HG02571 (cell line): ENCODE data around the gene LOC128125822.
"Not testable (repeated sequence)": the region's sequence is repeated elsewhere in the genome, so short reads cannot be mapped to it uniquely, and the experiment has no call there.

Experiments
- ATAC-seq: cut with Tn5 transposase; IDR thresholded peaks from one replicate; pipeline ENCODE4 v1.9.1; 2021; ENCODE audit warnings: mild to moderate bottlenecking, moderate library complexity; ENCODE audit not compliant: unreplicated experiment

Gene LOC128125822

DNA sequence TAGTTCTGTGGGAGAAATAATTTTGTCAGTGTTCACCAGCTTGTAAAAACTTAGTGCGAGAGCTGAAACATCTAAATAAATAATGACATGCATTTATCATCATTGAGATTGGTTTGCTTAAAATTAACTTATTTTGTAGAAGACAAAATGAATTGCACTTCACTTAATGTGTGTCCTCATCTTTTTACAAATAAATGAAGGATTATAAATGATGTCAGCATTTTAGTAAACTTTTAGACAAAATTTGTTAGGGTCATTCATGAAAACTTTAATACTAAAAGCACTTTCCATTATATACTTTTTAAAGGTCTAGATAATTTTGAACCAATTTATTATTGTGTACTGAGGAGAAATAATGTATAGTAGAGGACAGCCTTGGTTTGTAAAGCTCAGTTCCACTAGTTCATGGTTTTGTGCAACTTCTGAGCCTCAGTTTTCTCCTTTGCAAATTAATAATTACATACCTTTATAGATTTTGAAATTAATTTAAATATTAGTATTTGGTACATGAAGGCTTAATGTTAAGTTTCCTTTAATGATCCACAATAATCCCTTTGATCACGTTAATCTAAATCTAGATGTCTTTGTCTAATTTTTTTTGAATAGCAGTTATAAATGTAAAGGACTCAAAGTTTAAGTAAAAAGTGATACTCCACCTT lies 9.2 kb downstream of the LOC128125822 start:
- no peak for ATAC-seq

DNA sequence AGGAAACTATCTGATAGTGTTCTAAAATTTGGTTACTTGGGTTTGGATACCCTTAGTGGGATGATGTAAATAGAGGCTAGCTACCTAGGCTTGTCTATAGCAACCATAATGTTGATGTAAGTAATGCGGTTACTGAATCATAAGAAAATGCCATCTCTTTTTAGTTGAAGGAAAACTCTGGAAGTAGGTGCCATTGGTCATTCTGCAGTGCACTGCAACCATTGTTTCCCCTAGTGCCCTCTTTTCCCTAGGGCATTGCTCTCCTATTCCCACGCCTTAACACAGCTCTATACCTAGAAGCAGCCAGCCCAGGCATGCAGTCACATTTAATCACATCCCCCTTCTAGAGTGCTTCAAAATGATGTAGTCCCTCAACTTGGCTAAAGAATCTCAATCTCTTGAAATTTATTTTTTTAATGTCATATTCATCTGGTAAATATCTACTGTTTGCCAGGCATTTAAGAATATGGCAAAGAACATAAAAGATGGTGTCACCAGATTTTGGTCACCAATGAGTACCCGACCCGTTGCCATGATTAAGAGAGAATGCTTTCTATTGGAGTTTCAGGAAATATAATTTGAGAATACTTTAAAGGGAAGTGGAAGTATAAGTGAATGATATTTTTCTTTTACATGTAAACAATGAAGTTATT lies 10.4 kb downstream of the LOC128125822 start:
- no peak for ATAC-seq

DNA sequence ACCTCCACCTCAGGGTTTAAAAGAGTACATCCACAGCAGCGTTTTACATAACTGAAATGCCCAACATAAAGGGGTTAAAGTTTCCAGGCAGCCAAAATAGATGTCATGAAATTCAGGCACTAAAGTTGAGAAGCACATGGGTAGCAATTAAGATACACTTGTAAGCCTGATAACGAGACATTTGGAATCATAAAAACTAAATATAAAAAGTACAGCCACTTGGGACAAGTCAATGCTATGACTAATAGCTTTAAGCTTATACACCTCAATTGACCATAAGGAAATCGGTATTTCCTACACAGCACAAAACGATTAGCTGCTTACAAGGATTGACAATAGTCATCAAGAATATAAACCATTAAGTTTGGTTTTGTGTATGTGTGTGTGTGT lies 11.8 kb downstream of the LOC128125822 start:
- ATAC-seq = no peak

DNA sequence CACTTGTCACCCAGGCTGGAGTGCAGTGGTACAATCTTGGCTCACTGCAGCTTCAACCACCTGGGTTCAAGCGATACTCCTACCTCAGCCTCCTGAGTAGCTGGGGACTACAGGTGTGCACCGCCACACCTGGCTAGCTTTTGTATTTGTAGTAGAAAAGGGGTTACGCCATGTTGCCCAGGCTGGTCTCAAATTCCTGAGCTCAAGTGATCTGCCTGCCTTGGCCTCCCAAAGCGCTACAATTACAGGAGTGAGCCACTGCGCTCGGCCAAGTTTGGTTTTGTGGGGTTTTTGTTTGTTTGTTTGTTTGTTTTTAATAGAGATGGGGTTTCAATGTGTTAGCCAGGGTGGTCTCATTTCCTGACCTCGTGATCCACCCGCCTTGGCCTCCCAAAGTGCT lies 12.3 kb downstream of the LOC128125822 start:
- no peak for ATAC-seq

DNA sequence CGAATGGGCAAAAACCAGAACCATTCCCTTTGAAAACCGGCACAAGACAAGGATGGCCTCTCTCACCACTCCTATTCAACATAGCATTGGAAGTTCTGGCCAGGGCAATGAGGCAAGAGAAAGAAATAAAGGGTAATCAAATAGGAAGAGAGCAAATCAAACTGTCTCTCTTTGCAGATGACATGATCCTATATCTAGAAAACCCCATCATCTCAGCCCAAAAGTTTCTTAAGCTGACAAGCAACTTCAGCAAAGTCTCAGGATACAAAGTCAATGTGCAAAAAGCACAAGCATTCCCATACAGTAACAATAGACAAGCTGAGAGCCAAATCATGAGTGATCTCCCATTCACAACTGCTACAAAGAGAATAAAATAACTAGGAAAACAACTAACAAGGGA lies 13.4 kb downstream of the LOC128125822 start:
- ATAC-seq = not testable (repeated sequence)

DNA sequence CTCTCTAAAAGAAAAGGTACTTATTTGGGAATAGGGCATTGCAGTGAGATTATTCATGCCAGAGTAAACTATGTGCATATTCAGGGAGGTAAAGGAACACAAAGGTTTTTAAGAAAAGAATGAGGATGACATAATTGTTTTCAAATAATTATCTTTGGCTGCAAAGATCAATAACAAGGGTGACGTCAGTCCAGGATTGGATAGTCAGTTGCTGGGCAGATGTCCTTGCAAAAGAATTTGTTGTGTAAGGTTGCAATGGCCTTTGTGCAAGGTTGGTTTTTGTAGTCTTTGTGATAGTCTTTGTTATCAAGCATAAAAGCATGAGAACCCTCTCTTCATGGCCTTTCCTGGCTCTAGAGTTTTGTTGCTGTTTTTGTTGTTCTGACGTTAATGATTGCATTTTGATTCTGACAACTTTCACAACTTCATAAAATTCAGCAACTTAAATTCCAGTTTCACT lies 17.7 kb downstream of the LOC128125822 start:
- ATAC-seq = no peak

DNA sequence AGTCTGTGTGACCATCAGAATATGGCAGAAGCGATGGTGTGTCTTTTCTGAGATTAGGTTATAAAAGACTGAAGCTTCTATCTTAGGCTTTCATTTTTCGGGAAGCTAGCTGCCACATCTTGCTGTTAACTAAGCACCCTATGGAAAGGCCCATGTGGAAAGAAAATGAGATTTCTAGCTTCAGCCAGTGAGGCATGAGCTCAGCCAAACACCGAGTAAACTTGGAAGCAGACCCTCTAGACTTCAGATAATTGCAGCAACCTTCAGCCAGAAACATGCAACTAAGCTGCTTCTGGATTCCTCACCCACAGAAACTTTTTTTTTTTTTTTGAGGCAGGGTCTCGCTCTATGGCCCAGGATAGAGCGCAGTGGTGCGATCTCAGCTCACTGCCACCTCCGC lies 20.6 kb downstream of the LOC128125822 start:
- no peak for ATAC-seq

DNA sequence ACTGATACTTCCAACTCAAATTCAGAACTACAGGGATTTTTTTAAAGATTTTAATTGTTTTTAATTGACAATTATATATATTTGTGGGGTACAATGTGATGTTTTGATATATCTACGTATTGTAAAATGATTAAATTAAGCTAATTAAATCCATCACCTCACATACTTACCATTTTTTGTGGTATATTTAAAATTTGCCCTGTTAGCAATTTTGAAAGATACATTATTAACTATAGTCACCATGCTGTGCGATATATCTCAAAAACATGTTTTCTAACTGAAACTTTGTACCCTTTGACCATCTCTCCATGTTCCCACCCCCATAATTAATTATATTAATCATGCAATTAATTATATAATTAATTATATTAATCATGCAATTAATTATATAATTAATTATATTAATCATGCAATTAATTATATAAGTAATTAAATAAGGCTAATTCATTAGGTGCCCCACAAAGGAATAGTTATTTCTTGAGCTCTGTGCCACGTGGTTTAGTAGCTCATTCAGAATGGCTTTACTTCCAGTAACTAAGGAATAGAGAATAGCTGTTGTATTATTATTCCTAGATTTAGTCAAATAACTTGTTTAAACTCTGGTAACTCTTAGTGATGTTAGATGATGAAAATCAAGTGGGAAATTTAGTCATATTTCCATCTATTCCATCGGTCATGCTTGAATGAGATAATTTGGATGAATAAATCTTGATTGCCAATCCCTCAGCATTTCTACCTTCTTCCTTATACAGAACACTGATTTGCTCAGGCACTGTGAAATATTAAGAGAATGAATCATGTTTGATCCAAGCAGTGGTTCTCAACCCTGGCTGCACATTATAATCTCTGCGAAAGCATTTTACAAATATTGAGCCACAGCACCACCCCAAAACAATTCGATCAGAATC lies 25.1 kb downstream of the LOC128125822 start:
- no peak for ATAC-seq

DNA sequence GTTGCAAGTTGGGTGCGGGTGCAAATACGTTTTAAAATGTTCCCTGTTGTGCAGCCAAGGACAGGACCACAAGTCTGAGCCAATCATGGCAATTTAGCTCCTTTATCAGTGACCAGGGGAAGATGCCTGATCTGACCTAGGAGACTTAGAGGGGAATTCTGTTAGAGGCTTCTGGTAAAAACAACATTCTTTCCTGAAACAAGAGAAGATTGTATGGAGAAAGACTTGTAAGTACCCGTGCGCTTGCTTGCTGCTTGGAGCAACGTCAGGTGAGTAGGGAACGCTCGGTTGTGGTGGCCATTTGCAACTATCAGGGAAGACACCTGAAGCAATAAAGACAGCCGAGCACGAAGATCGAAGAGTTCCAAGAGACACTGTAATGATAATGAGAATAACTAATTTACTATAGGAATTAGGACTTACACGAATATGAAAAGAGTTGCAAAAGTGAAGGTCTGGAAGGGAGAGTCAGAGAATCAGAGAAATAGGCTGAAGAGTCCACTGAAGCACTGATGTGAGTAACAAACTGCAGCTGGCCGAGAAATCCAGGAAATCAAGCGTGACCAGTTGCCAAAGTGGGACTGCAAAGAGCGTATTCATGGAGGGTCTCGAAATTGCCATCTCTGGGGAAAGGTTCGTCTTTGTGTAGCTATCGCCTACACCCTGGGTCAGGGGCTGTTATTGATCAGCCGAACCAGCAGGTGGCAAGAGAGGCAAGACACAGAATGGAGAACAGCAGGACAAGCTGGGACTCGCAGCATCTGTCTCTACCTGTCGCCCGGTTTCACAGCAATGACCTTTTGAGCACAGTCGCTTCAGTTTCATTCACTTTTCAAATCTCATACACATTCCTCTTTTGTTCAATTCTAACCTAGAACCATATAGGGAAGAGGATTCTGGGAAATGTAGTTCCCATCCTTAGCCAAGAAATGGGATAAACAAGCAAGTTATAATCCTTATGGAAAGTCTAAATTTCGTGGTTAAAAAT lies 26.1 kb downstream of the LOC128125822 start:
- peak; percentile 99 for ATAC-seq

DNA sequence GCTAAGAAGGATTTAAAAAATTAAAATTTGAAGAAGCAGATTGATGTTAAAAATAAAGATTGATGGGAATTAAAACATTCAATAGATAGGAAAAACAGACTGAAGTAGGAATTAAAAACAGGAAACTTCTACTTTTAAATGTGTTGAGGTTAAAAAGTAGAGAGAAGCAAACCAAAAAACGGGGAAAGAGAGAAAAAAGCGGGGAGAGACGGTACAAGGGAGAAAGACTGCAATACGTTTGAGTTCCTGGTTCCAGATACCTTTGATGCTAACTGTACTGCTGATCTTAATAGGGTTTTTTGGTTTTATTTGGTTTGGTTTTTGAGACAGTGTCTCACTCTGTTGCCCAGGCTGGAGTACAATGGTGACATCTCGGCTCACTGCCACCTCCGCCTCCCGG lies 27.0 kb downstream of the LOC128125822 start:
- no peak for ATAC-seq

DNA sequence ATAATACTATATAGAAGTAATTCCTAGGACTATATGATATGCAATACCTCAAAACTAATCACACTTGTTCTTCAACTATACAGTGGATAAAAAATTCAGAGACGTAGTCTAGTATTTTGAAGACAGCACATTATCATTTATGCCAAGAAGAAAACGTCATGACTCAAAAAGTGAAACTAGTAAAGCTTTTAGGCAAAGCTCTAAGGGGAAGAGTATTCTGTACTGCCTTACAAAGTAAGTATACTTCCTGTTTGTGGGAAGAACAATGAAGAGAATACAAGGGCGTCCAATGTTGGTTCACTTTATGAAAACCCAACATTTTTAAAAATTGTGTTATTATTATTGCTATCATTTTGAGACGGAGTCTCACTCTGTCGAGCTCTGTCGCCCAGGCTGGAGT lies 27.9 kb downstream of the LOC128125822 start:
- no peak for ATAC-seq

DNA sequence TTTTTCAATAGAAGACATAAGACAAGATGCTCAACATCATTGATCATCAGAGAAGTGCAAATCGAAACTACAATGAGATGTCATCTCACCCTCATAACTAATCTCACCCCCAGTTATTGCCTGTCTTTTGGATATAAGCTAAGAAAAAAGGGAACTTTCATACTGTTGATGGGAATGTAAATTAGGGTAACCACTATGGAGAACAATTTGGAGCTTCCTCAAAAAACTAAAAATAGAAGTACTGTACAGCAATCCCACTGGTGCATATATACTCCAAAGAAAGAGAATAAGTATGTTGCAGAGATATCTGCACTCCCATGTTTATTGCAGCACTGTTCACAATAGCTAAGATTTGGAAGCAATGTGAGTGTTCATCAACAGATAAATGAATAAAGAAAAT lies 37.0 kb downstream of the LOC128125822 start:
- no peak for ATAC-seq

DNA sequence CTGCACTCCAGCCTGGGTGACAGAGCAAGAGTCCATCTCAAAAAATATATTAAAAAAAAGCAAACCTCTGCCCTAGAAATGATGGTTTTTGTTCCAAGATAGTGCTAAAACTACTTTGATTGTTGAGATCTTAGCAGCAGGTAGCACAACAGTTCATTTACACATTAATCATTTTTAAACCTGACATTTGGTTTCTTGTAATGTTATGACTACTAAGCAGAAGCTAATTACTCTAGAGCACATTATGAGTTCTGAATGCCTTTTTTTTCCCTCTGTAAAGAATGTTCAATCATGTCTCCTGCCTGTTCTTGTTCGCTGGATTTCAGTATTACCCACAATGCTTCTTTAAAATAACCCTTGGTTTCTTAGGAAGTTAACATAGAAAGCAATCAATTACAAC lies 38.7 kb downstream of the LOC128125822 start:
- no peak for ATAC-seq

DNA sequence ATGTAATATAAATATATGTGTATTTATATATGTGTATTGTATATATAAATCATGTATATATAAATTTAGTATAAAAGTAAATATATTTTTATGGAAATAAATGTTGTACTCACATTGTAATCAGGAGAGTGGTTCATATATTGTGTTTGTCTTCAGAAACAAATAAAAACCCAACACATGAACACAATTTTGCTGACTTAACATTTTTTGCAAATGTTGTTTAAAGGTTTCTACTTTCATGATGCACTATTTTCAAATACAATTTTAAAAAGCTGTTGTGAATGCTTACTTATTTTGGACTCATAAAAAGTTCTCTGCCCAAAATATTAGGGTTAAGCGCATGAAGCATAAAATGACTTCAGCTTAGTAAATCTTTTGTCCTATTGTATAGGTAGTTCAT lies 39.3 kb downstream of the LOC128125822 start:
- no peak for ATAC-seq

DNA sequence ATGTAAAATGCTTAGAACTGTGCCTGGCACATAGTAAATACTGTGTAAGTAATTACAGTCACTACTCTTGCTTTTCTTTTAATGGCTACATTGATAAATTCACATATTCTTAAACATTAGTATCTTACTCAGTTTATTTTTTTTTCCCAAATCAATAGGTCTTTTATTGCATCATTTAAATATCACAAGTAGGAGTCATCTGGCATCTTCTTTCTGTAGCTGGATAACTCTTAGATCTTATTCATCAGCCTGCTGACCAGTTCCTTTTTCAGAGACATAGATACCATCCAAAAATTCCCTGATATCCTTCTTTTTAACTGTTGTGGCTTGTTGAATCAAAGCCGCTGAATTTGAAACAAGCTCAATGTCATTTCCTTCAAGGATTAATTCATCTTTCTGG lies 43.3 kb downstream of the LOC128125822 start:
- no peak for ATAC-seq
